Small intestine (tissue), 7 donors: Measurements from ENCODE around the gene KDM3A. TPM values are rescaled to one million over a fixed set of nuclear protein-coding genes. Genes with fewer than 3 reads are reported as not detected.

Experiments used
- DNase-seq, 2 donors: peaks; one replicate each; pipeline versions ENCODE4 v3.0.0 to v3.0.0-alpha.2; 2013
- FAIRE-seq: peaks from 2 replicates; lab custom pipeline; 2012; peaks lifted over from hg19 to GRCh38; lab: Jason Lieb, UNC
- H3K27ac ChIP-seq, 3 donors: one replicate each; pipeline ENCODE4 v1.5.1; 2013; ENCODE audit warnings: low read length in 2 of 3, mild to moderate bottlenecking in 2 of 3, control low read depth in 1 of 3, inconsistent platforms in 1 of 3, low read depth in 1 of 3, moderate library complexity in 1 of 3
- H3K27me3 ChIP-seq, 3 donors: one replicate each; pipeline ENCODE4 v1.6.1; 2013; ENCODE audit warnings: low read length in 3 of 3, inconsistent platforms in 1 of 3; ENCODE audit not compliant: control insufficient read depth in 3 of 3, insufficient read depth in 3 of 3
- H3K36me3 ChIP-seq, 3 donors: one replicate each; pipeline ENCODE4 v1.6.1; 2013; ENCODE audit warnings: low read length in 3 of 3, inconsistent platforms in 1 of 3, low read depth in 1 of 3, mild to moderate bottlenecking in 1 of 3, moderate library complexity in 1 of 3; ENCODE audit not compliant: control insufficient read depth in 3 of 3, insufficient read depth in 2 of 3
- H3K4me1 ChIP-seq, 3 donors: one replicate each; pipeline ENCODE4 v1.6.1; 2013; ENCODE audit warnings: low read length in 2 of 3, inconsistent platforms in 1 of 3, low read depth in 1 of 3, mild to moderate bottlenecking in 1 of 3, moderate library complexity in 1 of 3; ENCODE audit not compliant: control insufficient read depth in 3 of 3, insufficient read depth in 2 of 3
- H3K4me3 ChIP-seq, 3 donors: one replicate each; pipeline ENCODE4 v1.5.1; 2013; ENCODE audit warnings: low read length in 3 of 3, control low read depth in 1 of 3, inconsistent platforms in 1 of 3, low read depth in 1 of 3, mild to moderate bottlenecking in 1 of 3, moderate library complexity in 1 of 3
- H3K9me3 ChIP-seq, 2 donors: one replicate each; pipeline ENCODE4 v1.6.1; 2013; ENCODE audit warnings: low read depth in 1 of 2, low read length in 1 of 2; ENCODE audit not compliant: control insufficient read depth in 2 of 2, insufficient read depth in 1 of 2
- WGBS, 3 donors: extraction: QIAGEN DNeasy Blood & Tissue Kit; methylation state at CpG; one replicate each; pipeline ENCODE4 v1.1.7; 2013; 5-methylcytosine and 5-hydroxymethylcytosine counted together
- polyA plus RNA-seq, 4 donors: library from polyadenylated mRNA; stranded (reverse) in 3 of 4; unstranded in 1 of 4; fragments of 200-250 nt in 3 of 4; fragments of 120-200 nt in 1 of 4; gene quantifications; one replicate each; pipeline versions ENCODE4 v1.2.1 to v1.2.3, GENCODE V29; 2013
- donor health status: healthy with polysubstance abuse.
- donor health status: control.
- donor health status: control.
- donor health status: Bipolar disorder and iron deficiency.
- donor health status: healthy.

Gene KDM3A
- polyA plus RNA-seq, 4 donors = 13.5 to 51.2 (median 35.7) TPM

DNA sequence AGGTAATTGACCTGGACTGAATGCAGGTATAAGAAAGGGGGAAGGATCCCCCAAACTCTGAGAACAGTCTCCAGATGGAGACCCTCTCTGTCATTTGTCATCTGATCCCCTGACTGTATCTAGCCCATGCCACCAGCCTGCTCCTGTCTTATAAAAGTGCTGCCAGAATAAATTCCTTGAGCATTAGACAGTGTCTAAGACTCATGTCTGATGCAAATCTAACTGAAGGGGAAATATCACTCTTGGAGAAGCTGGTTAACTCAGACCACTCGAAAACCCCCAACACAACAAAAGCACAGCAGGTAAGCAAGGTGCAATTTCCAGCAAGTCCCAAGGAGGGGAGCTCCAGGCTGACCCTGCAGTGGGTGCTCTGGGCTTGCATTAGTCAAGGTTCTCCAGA lies 40.9 kb upstream of the KDM3A start:
- 75 to 86% (median 79%) methylated on average over 1 of the region's 1 CpG for WGBS, 3 donors
- H3K27ac ChIP-seq = no peak overlapping the region
- H3K27me3 ChIP-seq = no peaks in the 10 kb centered on the region
- H3K4me1 ChIP-seq = peaks cover 0 to 3% (median 2%) of the 10 kb centered on the region in 3 donors
- H3K36me3 ChIP-seq = no peaks in the 10 kb centered on the region
- FAIRE-seq (no peak), DNase-seq (no peak)
- peaks cover 0 to 12% of the 10 kb centered on the region in 2 donors for H3K9me3 ChIP-seq
- H3K4me3 ChIP-seq = no peak overlapping the region

DNA sequence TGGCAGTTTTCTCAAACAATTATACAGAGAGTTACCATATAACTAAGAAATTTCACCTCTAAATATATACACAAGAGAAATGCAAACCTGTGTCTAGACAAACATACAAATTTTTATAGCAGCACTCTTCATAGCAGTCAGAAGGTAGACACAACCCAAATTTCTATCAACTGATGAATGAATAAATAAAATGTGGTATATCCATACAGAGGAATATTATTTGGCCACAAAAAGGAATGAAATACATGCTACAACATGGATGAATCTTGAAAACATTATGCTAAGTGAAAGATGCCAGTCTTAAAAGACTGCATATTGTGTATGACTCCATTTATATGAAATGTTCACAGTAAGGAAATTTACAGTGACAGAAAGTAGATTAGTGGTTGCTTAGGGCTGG lies 30.6 kb upstream of the KDM3A start:
- Histone ChIP-seq H3K9me3 (no peaks in the 10 kb centered on the region), H3K4me3 (no peak overlapping the region), H3K4me1 (no peaks in the 10 kb centered on the region), H3K36me3 (no peaks in the 10 kb centered on the region), H3K27me3 (no peaks in the 10 kb centered on the region), H3K27ac (no peak overlapping the region)
- FAIRE-seq (no peak), DNase-seq (no peak)

DNA sequence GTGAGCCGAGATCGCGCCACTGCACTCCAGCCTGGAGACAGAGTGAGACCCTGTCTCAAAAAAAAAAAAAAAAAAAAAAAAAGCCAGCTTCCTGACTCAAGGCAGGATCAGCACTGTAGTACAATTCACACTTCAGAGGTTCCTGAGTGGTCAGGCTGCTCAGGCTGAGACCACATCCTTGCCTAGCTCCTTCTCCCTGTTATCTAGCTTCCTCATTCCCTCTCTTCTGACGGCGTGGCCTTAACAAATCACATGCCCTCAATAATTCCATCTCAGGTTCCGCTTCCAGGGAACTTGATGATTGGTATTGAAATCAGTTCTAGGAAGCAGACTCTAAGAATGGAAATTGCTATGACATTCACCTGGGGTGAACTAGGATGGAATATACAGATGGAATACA lies 29.8 kb upstream of the KDM3A start:
- FAIRE-seq = no peak

DNA sequence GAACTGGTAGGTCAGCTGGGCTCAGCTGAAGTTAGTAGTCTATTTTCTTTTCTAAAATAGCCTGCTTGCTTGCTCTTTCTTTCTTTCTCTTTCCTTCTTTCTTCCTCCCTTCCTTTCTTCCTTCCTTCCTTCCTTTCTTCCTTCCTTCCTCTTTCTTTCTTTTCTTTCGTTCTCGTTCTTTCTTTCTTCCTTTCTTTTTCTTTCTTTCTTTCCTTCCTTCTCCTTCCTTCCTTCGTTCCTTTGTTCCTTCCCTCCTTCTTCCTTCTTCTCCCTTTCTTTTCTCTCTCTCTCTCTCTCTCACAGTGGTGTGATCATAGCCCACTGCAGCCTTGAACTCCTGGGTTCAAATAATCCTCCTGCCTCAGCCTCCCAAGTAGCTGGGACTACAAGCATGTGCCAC lies 29.2 kb upstream of the KDM3A start:
- Histone ChIP-seq H3K27ac (no peak overlapping the region), H3K27me3 (no peaks in the 10 kb centered on the region), H3K36me3 (no peaks in the 10 kb centered on the region), H3K4me3 (no peak overlapping the region), H3K9me3 (no peaks in the 10 kb centered on the region), H3K4me1 (no peaks in the 10 kb centered on the region)
- no peak for FAIRE-seq
- no peak for DNase-seq
- 81 to 87% (median 82%) methylated on average over 3 of the region's 3 CpGs for WGBS, 3 donors

More for the DNA sequence above, 29.8 kb upstream of the KDM3A start:
- Histone ChIP-seq H3K4me1 (no peaks in the 10 kb centered on the region), H3K4me3 (no peak overlapping the region), H3K36me3 (no peaks in the 10 kb centered on the region), H3K27me3 (no peaks in the 10 kb centered on the region), H3K9me3 (no peaks in the 10 kb centered on the region), H3K27ac (no peak overlapping the region)
- 73 to 86% (median 74%) methylated on average over 6 of the region's 6 CpGs for WGBS, 3 donors
- DNase-seq = no peak

DNA sequence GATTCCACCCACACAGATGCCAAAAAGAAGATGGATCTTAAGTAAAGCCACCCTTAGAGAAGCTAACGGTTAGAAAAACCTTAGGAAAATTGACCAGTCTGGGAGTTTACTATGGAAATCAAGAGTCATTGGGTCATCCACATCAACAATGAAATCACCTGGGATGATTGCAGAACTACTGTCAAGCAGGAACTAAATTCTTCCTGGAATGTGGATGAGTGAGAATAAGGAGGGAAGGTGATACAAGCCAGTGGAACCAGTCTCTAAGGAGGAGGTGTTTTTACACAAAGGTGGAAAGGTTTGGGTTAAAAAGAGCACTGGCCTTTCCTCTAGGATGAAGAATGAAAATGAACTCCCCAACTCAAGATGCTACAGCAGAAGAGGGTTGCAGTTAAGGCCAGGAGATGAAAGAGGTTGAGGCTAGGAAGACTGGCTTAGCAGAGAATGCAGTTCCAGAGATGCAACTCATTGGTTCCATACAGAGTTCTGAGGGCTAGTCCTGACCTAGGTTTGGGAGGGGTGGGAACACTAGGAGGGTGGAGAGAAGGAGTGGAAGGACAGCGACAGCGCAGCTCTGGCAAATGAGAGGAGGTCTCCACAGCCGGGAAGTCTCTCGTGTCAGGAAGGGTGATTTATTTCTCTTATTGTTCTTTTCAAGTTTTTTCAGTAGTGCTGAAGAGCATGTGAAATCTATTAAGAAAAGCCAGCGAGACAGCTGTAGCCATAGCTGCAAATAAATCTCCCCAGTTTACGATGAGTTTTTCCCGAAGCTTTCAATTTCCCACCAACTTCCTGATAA lies 27.7 kb upstream of the KDM3A start:
- no peaks in the 10 kb centered on the region for H3K4me1 ChIP-seq
- H3K27me3 ChIP-seq = no peaks in the 10 kb centered on the region
- H3K9me3 ChIP-seq = no peaks in the 10 kb centered on the region
- DNase-seq (no peak), FAIRE-seq (no peak)
- no peak overlapping the region for H3K27ac ChIP-seq
- H3K36me3 ChIP-seq = no peaks in the 10 kb centered on the region
- no peak overlapping the region for H3K4me3 ChIP-seq
- 39 to 78% (median 70%) methylated on average over 8 of the region's 8 CpGs for WGBS, 3 donors

DNA sequence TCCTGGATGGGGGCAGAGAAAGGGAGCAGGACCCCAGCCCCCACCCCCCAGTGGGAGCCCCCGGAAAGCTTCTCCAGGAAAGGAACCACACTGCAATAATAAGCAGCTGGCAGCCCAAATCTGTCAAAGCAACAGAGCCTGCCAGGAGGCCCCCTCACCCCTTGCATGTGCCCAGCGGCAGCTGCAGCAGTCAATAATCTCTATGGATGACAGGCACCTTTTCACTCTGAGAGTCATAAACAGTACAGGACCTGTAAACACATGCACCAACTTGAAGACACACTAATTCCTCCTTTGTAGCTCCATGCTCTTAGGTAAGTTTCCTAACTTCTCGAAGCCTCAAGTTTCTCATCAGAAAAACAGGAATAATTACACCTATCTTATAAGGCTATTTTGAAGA lies 26.2 kb upstream of the KDM3A start:
- Histone ChIP-seq H3K36me3 (no peaks in the 10 kb centered on the region), H3K4me1 (no peaks in the 10 kb centered on the region), H3K9me3 (no peaks in the 10 kb centered on the region), H3K27me3 (no peaks in the 10 kb centered on the region), H3K27ac (no peak overlapping the region), H3K4me3 (no peak overlapping the region)
- DNase-seq = no peak
- FAIRE-seq = no peak
- WGBS, 3 donors = 35 to 43% (median 39%) methylated on average over 3 of the region's 3 CpGs

DNA sequence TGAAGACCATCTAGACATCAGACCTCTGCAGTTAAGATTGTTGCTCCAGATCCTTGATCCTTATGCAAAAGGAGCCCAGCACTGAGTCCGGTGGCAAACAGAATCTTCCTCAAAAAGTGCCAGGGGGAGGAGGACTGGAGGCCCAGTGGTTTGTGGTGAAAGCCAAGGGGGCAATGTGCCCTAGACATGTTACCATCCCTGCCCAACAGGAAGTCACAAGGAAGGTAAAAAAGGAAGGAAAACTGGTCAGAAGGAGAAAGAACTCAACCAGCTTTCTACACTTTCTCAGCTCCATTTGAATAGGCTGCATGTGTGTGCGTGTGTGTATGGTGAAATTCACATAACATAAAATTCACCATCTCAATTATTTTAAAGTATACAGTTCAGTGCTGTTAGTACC lies 25.0 kb upstream of the KDM3A start:
- Histone ChIP-seq H3K9me3 (no peaks in the 10 kb centered on the region), H3K36me3 (no peaks in the 10 kb centered on the region), H3K27me3 (no peaks in the 10 kb centered on the region), H3K4me3 (no peak overlapping the region), H3K4me1 (no peaks in the 10 kb centered on the region), H3K27ac (no peak overlapping the region)
- DNase-seq = no peak
- WGBS, 3 donors = 86 to 97% (median 87%) methylated on average over 2 of the region's 2 CpGs
- no peak for FAIRE-seq

DNA sequence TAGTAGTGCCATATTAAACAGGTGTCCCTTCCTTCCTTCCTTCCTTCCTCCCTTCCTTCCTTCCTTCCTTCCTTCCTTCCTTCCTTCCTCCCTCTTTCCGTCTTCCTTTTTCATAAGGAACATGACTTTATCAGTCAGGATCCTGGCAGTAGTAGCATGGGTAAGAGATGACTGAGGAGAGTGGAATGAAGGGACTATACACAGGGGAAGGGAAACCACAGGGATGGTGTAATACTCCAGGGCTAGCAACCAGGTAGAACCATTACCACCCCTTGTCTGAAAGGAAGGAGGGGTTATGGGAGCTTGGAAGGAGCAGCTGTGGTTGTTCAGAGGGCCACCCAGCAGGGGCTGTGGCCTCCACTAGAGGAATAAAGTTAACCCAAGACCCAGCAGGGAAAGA lies 23.2 kb upstream of the KDM3A start:
- Histone ChIP-seq H3K36me3 (no peaks in the 10 kb centered on the region), H3K4me1 (no peaks in the 10 kb centered on the region), H3K27ac (no peak overlapping the region), H3K27me3 (no peaks in the 10 kb centered on the region), H3K9me3 (no peaks in the 10 kb centered on the region), H3K4me3 (no peak overlapping the region)
- FAIRE-seq = no peak
- no peak for DNase-seq
- WGBS, 3 donors = 61 to 86% (median 75%) methylated on average over 1 of the region's 1 CpG

DNA sequence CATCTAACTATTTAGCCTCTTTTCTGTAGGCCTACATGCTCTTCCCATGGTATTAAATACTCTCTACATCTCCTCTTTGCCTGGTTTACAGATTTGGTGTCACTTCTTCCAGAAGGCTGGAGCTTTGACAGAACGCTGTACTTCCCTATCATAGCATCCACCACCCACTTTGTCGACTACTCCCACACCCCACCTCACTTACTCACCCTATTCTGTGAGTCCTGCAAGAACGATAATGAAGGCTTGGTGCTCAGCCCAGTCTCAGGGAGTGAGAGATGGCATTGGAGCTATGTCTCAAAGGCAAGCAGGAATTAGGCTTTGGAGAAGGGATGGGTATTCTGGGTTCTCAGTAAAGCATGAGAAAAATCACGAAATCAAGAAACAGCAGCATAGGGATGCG lies 20.3 kb upstream of the KDM3A start:
- DNase-seq = no peak
- no peak overlapping the region for H3K4me3 ChIP-seq
- H3K36me3 ChIP-seq = no peaks in the 10 kb centered on the region
- H3K9me3 ChIP-seq = no peaks in the 10 kb centered on the region
- no peak overlapping the region for H3K27ac ChIP-seq
- H3K4me1 ChIP-seq = peaks cover 0 to 6% (median 0%) of the 10 kb centered on the region in 3 donors
- H3K27me3 ChIP-seq = peaks cover 0 to 2% (median 0%) of the 10 kb centered on the region in 3 donors
- no peak for FAIRE-seq
- 88 to 91% (median 89%) methylated on average over 5 of the region's 5 CpGs for WGBS, 3 donors
